A673 (cell line): ENCODE results near the gene PRR14. TPM values are rescaled to one million over a fixed set of nuclear protein-coding genes. Genes with fewer than 3 reads are reported as not detected.

Experiments
- BruUV-seq: library from RNA; stranded (reverse); fragments of 400-500 nt; replicated peaks from 2 replicates; lab custom pipeline; 2021; lab: Mats Ljungman, UMichigan
- CTCF ChIA-PET: fragments of 300-600 bp; sonication (Branson Sonifier 250); formaldehyde crosslinking; loops from one replicate; lab custom pipeline; 2022; ENCODE audit warnings: antibody characterized with exemption; lab: Charles Lee
- POLR2A ChIA-PET: fragments of 300-600 bp; sonication (Branson Sonifier 250); formaldehyde crosslinking; loops from one replicate; lab custom pipeline; 2022; ENCODE audit warnings: antibody characterized with exemption; ENCODE audit not compliant: low non-redundant PET; lab: Charles Lee
- DNase-seq: peaks from one replicate; pipeline ENCODE4 v3.0.0-alpha.2; 2015; ENCODE audit warnings: low spot score
- H3K27ac ChIP-seq: fragments of 200-600 bp; sonication (generic); 2 replicates; pipeline ENCODE4 v1.5.1; 2016; ENCODE audit warnings: mixed run types, low read depth, mild to moderate bottlenecking, mixed read lengths, antibody characterized with exemption, low read length; ENCODE audit not compliant: poor library complexity, severe bottlenecking
- H3K27me3 ChIP-seq: fragments of 200-600 bp; sonication (generic); replicated peaks from 2 replicates; pipeline ENCODE4 v1.6.1; 2017; ENCODE audit warnings: mixed run types, low read depth, mild to moderate bottlenecking, mixed read lengths, antibody characterized with exemption, low read length; ENCODE audit not compliant: insufficient read depth, poor library complexity
- H3K36me3 ChIP-seq: fragments of 200-600 bp; sonication (generic); 2 replicates; pipeline ENCODE4 v1.6.1; 2016; ENCODE audit warnings: mixed run types, mild to moderate bottlenecking, mixed read lengths, antibody characterized with exemption, low read length; ENCODE audit not compliant: insufficient read depth, poor library complexity, severe bottlenecking
- H3K4me1 ChIP-seq: fragments of 200-600 bp; sonication (generic); 2 replicates; pipeline ENCODE4 v1.6.1; 2017; ENCODE audit warnings: mixed run types, mild to moderate bottlenecking, mixed read lengths, antibody characterized with exemption, low read length; ENCODE audit not compliant: insufficient read depth, poor library complexity, severe bottlenecking
- H3K4me3 ChIP-seq: fragments of 200-600 bp; sonication (generic); 2 replicates; pipeline ENCODE4 v1.5.1; 2016; ENCODE audit warnings: low read depth, mixed run types, mild to moderate bottlenecking, mixed read lengths, low read length; ENCODE audit not compliant: poor library complexity, severe bottlenecking
- H3K9me3 ChIP-seq: fragments of 200-600 bp; sonication (generic); 2 replicates; pipeline ENCODE4 v1.6.1; 2016; ENCODE audit warnings: mixed run types, low read depth, mild to moderate bottlenecking, mixed read lengths, antibody characterized with exemption, low read length; ENCODE audit not compliant: poor library complexity, severe bottlenecking
- EZH2 ChIP-seq: fragments of 200-600 bp; sonication (generic); IDR thresholded peaks from 2 replicates; pipeline ENCODE4 v1.6.1; 2017; ENCODE audit warnings: borderline replicate concordance, low read depth, mild to moderate bottlenecking, mixed read lengths, antibody characterized with exemption, low read length; ENCODE audit not compliant: poor library complexity, severe bottlenecking
- intact Hi-C: fragments of 100-400 bp; cut with micrococcal nuclease; formaldehyde crosslinking; loops from one replicate; pipeline ENCODE4 v1.10.0; 2022; ENCODE audit not compliant: unreplicated experiment
- total RNA-seq: library from RNA; stranded (reverse); gene quantifications from 2 replicates; pipeline ENCODE4 v1.2.3, GENCODE V29; 2021
- TF ChIP-seq, protein P1 (sequence below): fragments of 300-800, 200-600 bp; sonication (generic); conservative IDR thresholded peaks from 2 replicates; pipeline ENCODE4 v1.5.1; 2017; ENCODE audit warnings: low read depth, mild to moderate bottlenecking, antibody characterized with exemption, low read length, moderate library complexity, mixed read lengths

PRR14 gene
- total RNA-seq, 1 experiment from 2014 or later = 35.7 TPM

DNA sequence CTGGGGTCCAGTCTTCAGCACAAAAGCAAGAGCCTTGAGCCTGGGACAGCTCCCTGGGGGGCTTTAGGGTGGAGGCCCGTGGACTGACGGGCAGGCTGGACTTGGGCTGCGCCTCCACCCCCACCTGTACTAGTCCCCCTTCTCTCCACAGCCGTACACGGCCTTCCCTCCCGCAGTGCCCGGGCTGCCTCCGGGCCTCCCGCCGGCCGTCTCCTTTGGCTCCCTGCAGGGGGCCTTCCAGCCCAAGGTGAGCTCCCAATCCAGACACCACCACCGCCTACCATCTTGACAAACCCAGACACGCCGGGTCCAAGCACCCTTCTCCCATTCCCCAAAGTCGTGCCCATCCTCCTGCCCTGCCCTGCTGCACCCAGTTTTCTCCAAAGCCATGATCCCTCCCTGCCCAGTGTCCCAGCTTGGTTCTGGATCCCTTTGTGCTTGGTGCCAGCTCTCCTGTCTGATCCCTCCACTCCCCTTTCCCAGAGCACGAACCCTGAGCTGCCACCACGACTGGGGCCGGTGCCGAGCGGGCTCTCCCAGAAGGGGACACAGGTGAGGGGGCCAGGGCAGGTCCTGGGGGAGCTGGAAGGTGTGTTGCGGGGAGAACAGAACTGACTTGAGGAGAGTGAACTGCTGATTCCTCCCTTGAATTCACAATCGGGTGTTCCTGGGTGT is 14.5 kb downstream of the PRR14 start:
- Histone ChIP-seq H3K9me3 (no peaks in the 10 kb centered on the region), H3K4me1 (peaks cover 10% of the 10 kb centered on the region), H3K27ac (no peak overlapping the region), H3K4me3 (no peak overlapping the region), H3K36me3 (peaks cover 84% of the 10 kb centered on the region), H3K27me3 (no peaks in the 10 kb centered on the region)
- no peak for TF ChIP-seq EZH2
- TF ChIP-seq, protein P1, sequence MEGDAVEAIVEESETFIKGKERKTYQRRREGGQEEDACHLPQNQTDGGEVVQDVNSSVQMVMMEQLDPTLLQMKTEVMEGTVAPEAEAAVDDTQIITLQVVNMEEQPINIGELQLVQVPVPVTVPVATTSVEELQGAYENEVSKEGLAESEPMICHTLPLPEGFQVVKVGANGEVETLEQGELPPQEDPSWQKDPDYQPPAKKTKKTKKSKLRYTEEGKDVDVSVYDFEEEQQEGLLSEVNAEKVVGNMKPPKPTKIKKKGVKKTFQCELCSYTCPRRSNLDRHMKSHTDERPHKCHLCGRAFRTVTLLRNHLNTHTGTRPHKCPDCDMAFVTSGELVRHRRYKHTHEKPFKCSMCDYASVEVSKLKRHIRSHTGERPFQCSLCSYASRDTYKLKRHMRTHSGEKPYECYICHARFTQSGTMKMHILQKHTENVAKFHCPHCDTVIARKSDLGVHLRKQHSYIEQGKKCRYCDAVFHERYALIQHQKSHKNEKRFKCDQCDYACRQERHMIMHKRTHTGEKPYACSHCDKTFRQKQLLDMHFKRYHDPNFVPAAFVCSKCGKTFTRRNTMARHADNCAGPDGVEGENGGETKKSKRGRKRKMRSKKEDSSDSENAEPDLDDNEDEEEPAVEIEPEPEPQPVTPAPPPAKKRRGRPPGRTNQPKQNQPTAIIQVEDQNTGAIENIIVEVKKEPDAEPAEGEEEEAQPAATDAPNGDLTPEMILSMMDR = no peak
- intact Hi-C loops = no loop called here
- ChIA-PET CTCF (no interaction called here), POLR2A (interaction anchor here (0.5 kb wide), 1 partner anchor 29 kb away, joined by 7 read pairs; no protein-coding TSS in a partner anchor)
- BruUV-seq = no TSS peak
- DNase-seq = no peak

DNA sequence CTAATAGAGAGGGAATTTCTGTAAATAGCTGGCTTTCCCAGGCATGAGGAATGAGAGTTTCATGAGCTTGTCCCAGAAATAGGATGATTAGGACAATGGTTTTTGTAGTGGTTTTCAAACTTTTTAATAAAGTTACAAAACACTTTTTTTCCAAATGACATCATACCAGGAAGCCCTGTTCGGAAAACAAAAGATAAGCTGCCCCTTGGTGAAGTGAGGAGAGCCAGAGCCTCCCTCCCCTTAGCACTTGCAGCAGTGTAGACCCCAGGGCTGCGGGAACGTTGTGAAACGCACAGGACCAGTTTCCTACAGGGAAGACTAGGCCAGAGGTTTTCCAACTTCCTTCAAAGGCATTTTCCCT is 15.1 kb downstream of the PRR14 start:
- POLR2A ChIA-PET = interaction anchor here (0.5 kb wide), 1 partner anchor 28 kb away, joined by 7 read pairs; no protein-coding TSS in a partner anchor
- Histone ChIP-seq H3K9me3 (no peaks in the 10 kb centered on the region), H3K27me3 (no peaks in the 10 kb centered on the region), H3K4me1 (peaks cover 5% of the 10 kb centered on the region), H3K4me3 (no peak overlapping the region), H3K27ac (no peak overlapping the region), H3K36me3 (peaks cover 82% of the 10 kb centered on the region)
- DNase-seq = no peak
- intact Hi-C loops = no loop called here
- no TSS peak for BruUV-seq
- TF ChIP-seq, protein P1 = no peak
- TF ChIP-seq EZH2 = no peak
- CTCF ChIA-PET = no interaction called here

DNA sequence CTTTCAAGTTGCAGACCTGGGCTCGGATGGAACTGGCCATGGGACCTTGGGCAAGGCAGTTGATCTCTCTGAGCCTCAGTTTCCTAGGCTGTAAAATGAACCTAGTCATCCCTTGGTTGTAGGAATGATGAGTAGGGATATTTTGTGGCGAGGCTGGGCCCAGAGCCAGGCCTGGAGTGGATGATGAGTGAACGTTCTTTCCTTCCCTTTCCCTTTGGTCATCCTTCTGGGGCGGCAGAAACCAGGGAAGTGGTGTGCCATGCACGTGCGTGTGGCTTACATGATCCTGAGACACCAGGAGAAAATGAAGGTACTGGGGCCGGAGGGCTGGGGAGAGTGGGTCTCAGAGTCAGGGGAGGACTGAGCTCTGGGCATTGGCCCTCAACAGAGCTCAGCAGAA is 15.9 kb downstream of the PRR14 start:
- intact Hi-C loops = no loop called here
- Histone ChIP-seq H3K36me3 (peaks cover 77% of the 10 kb centered on the region), H3K9me3 (no peaks in the 10 kb centered on the region), H3K4me1 (no peaks in the 10 kb centered on the region), H3K4me3 (no peak overlapping the region), H3K27me3 (no peaks in the 10 kb centered on the region), H3K27ac (no peak overlapping the region)
- no TSS peak for BruUV-seq
- CTCF ChIA-PET = no interaction called here
- DNase-seq = no peak
- POLR2A ChIA-PET = no interaction called here
- TF ChIP-seq, protein P1 = no peak
- no peak for TF ChIP-seq EZH2
